NCI-H345 treated with DMSO at 0.1 percent for 48 hours (cell line): ENCODE results near the gene ITGAE.

Experiments used
- DNase-seq: peaks from one replicate; lab custom pipeline; 2025; ENCODE audit not compliant: unreplicated experiment; lab: John Stamatoyannopoulos, UW

The ITGAE gene

GRCh38 chr17:3762922-3763776 lies 37.8 kb downstream of the ITGAE start:
- DNase-seq = no peak

- no peak for DNase-seq
These were observed 39.0 kb downstream of the ITGAE start for GRCh38 chr17:3761918-3762380.

- no peak for DNase-seq
These were observed 39.7 kb downstream of the ITGAE start for GRCh38 chr17:3761036-3761917.

GRCh38 chr17:3759597-3760216 lies 41.3 kb downstream of the ITGAE start:
- DNase-seq = no peak

- no peak for DNase-seq
These were observed 45.5 kb downstream of the ITGAE start for GRCh38 chr17:3755335-3756030.

- DNase-seq = peak; percentile 89
These were observed 46.3 kb downstream of the ITGAE start for GRCh38 chr17:3754458-3755334.

GRCh38 chr17:3754066-3754457 lies 46.9 kb downstream of the ITGAE start:
- DNase-seq = no peak

- DNase-seq = no peak
These were observed 47.4 kb downstream of the ITGAE start for GRCh38 chr17:3753624-3754023.

GRCh38 chr17:3751836-3752235 lies 49.2 kb downstream of the ITGAE start:
- DNase-seq = no peak

- DNase-seq = no peak
These were observed 50.1 kb downstream of the ITGAE start for GRCh38 chr17:3750926-3751325.

GRCh38 chr17:3750296-3750695 lies 50.7 kb downstream of the ITGAE start:
- no peak for DNase-seq

GRCh38 chr17:3748576-3748975 lies 52.4 kb downstream of the ITGAE start:
- no peak for DNase-seq

- DNase-seq = no peak
These were observed 53.2 kb downstream of the ITGAE start for GRCh38 chr17:3747805-3748204.

- no peak for DNase-seq
These were observed 55.9 kb downstream of the ITGAE start for GRCh38 chr17:3745071-3745470.

- DNase-seq = no peak
These were observed 57.0 kb downstream of the ITGAE start for GRCh38 chr17:3744014-3744413.

- DNase-seq = no peak
These were observed 60.3 kb downstream of the ITGAE start for GRCh38 chr17:3740611-3741073.

GRCh38 chr17:3739422-3740124 lies 61.4 kb downstream of the ITGAE start:
- DNase-seq = no peak

- DNase-seq = no peak
These were observed 62.3 kb downstream of the ITGAE start for GRCh38 chr17:3738562-3739295.
